Cardiac fibroblast (primary cell): ENCODE results near the gene P2RY12.

Experiments
- DNase-seq, 2 donors: peaks; one replicate each; pipeline versions ENCODE4 v3.0.0 to v3.0.0-alpha.2; 2010; ENCODE audit warnings: low read depth in 2 of 2
- H3K4me3 ChIP-seq, 2 donors: replicated peaks in 1 of 2; 1 replicate in 1 of 2; 2 replicates in 1 of 2; pipeline ENCODE4 v1.5.1; 2011; ENCODE audit warnings: low read depth in 2 of 2, low read length in 2 of 2, mild to moderate bottlenecking in 2 of 2, moderate library complexity in 1 of 2
- TF ChIP-seq, protein P1 (sequence below): IDR thresholded peaks from one replicate; pipeline ENCODE4 v1.5.1; 2011; ENCODE audit warnings: low read depth, mild to moderate bottlenecking, low read length, inconsistent platforms

The P2RY12 gene

DNA sequence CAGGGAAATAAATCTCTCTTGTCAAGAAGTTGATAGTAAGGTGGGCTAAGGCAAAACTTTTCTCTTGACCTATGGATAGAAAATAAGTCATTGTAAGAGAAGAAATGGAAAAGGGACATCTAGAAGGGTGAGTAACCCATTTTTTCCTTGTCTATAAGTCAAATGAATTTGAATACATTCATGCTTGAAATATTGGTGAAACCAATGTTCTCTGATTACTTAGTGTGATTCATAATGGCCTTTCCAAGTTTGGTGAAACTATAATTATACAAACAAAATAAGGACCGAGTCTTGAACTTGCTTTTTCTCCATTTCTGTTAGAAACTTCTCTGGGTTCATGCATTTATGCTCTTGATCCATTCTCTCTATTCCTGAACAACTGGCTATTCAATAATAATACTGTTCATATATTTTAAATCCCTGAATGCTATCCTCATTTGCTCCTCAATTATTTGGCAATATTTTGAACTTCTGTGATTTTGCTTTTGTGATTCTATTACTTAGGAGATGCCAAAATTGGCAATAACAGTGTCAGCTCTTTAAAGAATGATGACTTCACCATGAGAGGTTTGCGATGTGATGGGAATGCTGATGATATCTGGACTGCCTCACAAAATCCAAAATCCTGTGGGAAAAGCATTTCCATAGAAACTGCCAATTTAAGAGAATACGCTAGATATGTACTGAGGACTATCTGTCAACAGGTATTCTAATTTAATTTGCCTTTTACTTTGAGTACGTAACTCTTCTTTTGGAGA is 12.3 kb downstream of the P2RY12 start:
- H3K4me3 ChIP-seq: no peak overlapping the region
- TF ChIP-seq, protein P1, sequence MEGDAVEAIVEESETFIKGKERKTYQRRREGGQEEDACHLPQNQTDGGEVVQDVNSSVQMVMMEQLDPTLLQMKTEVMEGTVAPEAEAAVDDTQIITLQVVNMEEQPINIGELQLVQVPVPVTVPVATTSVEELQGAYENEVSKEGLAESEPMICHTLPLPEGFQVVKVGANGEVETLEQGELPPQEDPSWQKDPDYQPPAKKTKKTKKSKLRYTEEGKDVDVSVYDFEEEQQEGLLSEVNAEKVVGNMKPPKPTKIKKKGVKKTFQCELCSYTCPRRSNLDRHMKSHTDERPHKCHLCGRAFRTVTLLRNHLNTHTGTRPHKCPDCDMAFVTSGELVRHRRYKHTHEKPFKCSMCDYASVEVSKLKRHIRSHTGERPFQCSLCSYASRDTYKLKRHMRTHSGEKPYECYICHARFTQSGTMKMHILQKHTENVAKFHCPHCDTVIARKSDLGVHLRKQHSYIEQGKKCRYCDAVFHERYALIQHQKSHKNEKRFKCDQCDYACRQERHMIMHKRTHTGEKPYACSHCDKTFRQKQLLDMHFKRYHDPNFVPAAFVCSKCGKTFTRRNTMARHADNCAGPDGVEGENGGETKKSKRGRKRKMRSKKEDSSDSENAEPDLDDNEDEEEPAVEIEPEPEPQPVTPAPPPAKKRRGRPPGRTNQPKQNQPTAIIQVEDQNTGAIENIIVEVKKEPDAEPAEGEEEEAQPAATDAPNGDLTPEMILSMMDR: no peak
- peak; percentile 21 to 42 for DNase-seq

DNA sequence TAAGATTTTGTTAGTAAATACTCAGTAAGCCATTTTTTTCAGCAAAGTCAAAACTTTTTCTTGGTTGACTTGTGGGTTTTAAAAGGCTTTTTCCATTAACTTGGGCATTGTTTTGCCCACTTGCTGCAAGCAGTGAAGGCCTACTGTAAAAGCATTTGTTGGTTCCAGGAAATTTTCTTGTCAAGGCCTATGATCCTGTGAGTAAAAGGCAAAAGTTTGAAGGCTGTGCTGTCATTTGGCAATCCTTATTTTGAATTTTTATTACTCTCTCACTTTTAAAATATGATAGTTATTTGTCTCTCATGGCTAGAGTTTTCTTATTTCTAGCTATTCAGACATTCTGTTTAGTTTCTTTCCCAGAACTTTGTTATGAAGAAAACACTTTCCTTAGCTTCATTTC is 13.0 kb downstream of the P2RY12 start:
- TF ChIP-seq, protein P1: no peak
- no peak overlapping the region for H3K4me3 ChIP-seq
- peak in 1 of 2 donors; percentile 14 for DNase-seq

- no peak for DNase-seq
- H3K4me3 ChIP-seq: no peak overlapping the region
- TF ChIP-seq, protein P1: no peak
These were observed 17.1 kb downstream of the P2RY12 start for GRCh38 chr3:151367448-151367847.

DNA sequence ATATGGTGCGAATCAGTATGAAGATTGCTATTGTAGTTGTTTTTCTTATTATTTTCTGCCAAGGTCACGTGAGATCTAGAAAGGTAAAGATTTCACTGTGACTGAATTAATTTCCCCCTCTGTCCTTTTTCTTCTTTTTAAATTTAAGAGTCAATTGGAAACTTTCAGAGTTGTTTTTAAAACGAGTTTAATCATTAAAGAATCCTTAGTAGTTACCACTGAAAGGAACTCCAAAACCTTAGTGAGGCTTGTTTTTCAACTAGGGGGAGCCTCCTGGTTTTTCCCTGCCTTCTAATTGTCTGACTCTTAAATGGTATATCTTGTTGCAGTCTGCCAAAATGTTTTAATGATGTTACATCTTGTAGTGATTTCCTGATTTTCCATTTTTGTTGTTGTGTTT is 17.6 kb downstream of the P2RY12 start:
- TF ChIP-seq, protein P1: no peak

GRCh38 chr3:151362751-151363174 is 21.8 kb downstream of the P2RY12 start:
- no peak overlapping the region for H3K4me3 ChIP-seq
- TF ChIP-seq, protein P1: no peak
- DNase-seq: peak; percentile 22 to 45

More for the DNA sequence above, 17.6 kb downstream of the P2RY12 start:
- H3K4me3 ChIP-seq: no peak overlapping the region
- DNase-seq: no peak

DNA sequence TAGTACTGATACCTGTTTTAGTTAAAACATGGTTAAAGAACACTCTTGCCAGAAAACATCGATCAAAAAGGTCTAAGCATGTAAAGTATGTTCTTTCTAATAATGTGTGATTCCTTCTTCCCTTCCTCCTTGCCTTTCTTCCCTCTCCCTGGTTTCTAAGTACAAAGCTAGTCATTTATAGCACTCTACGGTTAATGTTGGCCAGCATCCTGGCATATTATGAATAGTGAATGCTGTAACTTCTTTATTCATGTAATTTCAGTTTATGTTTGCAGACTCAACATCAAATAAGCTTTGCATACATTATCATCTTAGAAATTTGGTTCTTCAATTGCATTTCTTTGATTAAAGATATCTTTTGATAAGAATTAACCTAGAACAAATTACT is 27.1 kb downstream of the P2RY12 start:
- no peak for DNase-seq
- H3K4me3 ChIP-seq: no peak overlapping the region
- TF ChIP-seq, protein P1: no peak
